Neural cell (in vitro differentiated cells): ENCODE measurements around the gene PRR5. TPM values are rescaled to one million over a fixed set of nuclear protein-coding genes. Genes with fewer than 3 reads are reported as not detected.

Experiments
- H2AFZ ChIP-seq: fragments of 200-600, 300-800 bp; sonication (generic), shearing (Covaris generic); 2 replicates; pipeline ENCODE4 v1.6.0; 2014; ENCODE audit warnings: low read depth, mild to moderate bottlenecking, antibody characterized with exemption, low read length, moderate library complexity
- H3F3A ChIP-seq: fragments of 200-600 bp; shearing (Covaris generic); 2 replicates; pipeline ENCODE4 v1.6.1; 2016; ENCODE audit warnings: mild to moderate bottlenecking, moderate library complexity, mixed read lengths, antibody characterized with exemption, low read length; ENCODE audit not compliant: insufficient read depth, poor library complexity, severe bottlenecking
- H3K27ac ChIP-seq: fragments of 200-600, 300-800 bp; sonication (generic), shearing (Covaris generic); 2 replicates; pipeline ENCODE4 v1.5.1; 2014; ENCODE audit warnings: mild to moderate bottlenecking, low read length, moderate library complexity
- H3K27me3 ChIP-seq: fragments of 300-800, 200-600 bp; sonication (generic), shearing (Covaris generic); 2 replicates; pipeline ENCODE4 v1.6.0; 2014; ENCODE audit warnings: mild to moderate bottlenecking, low read depth, low read length, moderate library complexity; ENCODE audit not compliant: insufficient read depth
- H3K36me3 ChIP-seq: fragments of 300-800, 200-600 bp; sonication (generic), shearing (Covaris generic); 2 replicates; pipeline ENCODE4 v1.5.1; 2014; ENCODE audit warnings: mild to moderate bottlenecking, antibody characterized with exemption, low read length, moderate library complexity; ENCODE audit not compliant: insufficient read depth
- H3K4me2 ChIP-seq: fragments of 300-800, 200-600 bp; sonication (generic), shearing (Covaris generic); 2 replicates; pipeline ENCODE4 v1.6.0; 2014; ENCODE audit warnings: mild to moderate bottlenecking, low read length
- H3K4me3 ChIP-seq: fragments of 300-800, 200-600 bp; sonication (generic), shearing (Covaris generic); 2 replicates; pipeline ENCODE4 v1.5.1; 2014; ENCODE audit warnings: mild to moderate bottlenecking, low read length, moderate library complexity
- H3K79me2 ChIP-seq: fragments of 200-600 bp; shearing (Covaris generic); replicated peaks from 2 replicates; pipeline ENCODE4 v1.6.0; 2014; ENCODE audit warnings: mild to moderate bottlenecking, low read length, moderate library complexity; ENCODE audit not compliant: insufficient read depth
- H3K9ac ChIP-seq: fragments of 300-800, 200-600 bp; sonication (generic), shearing (Covaris generic); 2 replicates; pipeline ENCODE4 v1.6.1; 2016; ENCODE audit warnings: mild to moderate bottlenecking, low read length, mixed read lengths
- H3K9me2 ChIP-seq: fragments of 200-600 bp; shearing (Covaris generic); 2 replicates; pipeline ENCODE4 v1.6.1; 2016; ENCODE audit warnings: mild to moderate bottlenecking, low read length, mixed read lengths; ENCODE audit not compliant: insufficient read depth
- H3K9me3 ChIP-seq: fragments of 200-600, 300-800 bp; sonication (generic), shearing (Covaris generic); 2 replicates; pipeline ENCODE4 v1.6.1; 2016; ENCODE audit warnings: mild to moderate bottlenecking, mixed run types, low read length, moderate library complexity, mixed read lengths
- H4K20me1 ChIP-seq: fragments of 200-600 bp; shearing (Covaris generic); 2 replicates; pipeline ENCODE4 v1.6.1; 2016; ENCODE audit warnings: mild to moderate bottlenecking, mixed run types; ENCODE audit not compliant: insufficient read depth
- EP300 ChIP-seq: fragments of 450-650 bp; conservative IDR thresholded peaks from 2 replicates; pipeline ENCODE4 v1.6.1; 2014; ENCODE audit warnings: antibody characterized with exemption, mild to moderate bottlenecking, moderate library complexity; ENCODE audit not compliant: poor library complexity, severe bottlenecking
- EZH2 ChIP-seq: fragments of 200-600, 300-800 bp; shearing (Covaris generic), sonication (generic); IDR thresholded peaks from 2 replicates; pipeline ENCODE4 v1.6.1; 2014; ENCODE audit warnings: antibody characterized with exemption, low read length, borderline replicate concordance, mild to moderate bottlenecking; ENCODE audit not compliant: insufficient read depth, poor library complexity, severe bottlenecking
- MXI1 ChIP-seq: fragments of 450-650 bp; conservative IDR thresholded peaks from 2 replicates; pipeline ENCODE4 v1.6.1; 2014; ENCODE audit warnings: antibody characterized with exemption, mild to moderate bottlenecking; ENCODE audit not compliant: poor library complexity, severe bottlenecking
- POLR2AphosphoS5 ChIP-seq: IDR thresholded peaks from 2 replicates; pipeline ENCODE4 v1.6.1; 2012
- RAD21 ChIP-seq: fragments of 450-650 bp; conservative IDR thresholded peaks from 2 replicates; pipeline ENCODE4 v1.6.1; 2014; ENCODE audit warnings: antibody characterized with exemption, mild to moderate bottlenecking, moderate library complexity
- SMC3 ChIP-seq: fragments of 450-650 bp; conservative IDR thresholded peaks from 2 replicates; pipeline ENCODE4 v1.6.1; 2014; ENCODE audit warnings: antibody characterized with exemption, mild to moderate bottlenecking, moderate library complexity; ENCODE audit not compliant: poor library complexity
- TAF1 ChIP-seq: IDR thresholded peaks from 2 replicates; pipeline ENCODE4 v1.6.1; 2012; ENCODE audit warnings: low read depth
- polyA plus RNA-seq: library from polyadenylated mRNA; depleted of rRNA; stranded (reverse); fragments of >200 nt; gene quantifications from 2 replicates; pipeline ENCODE4 v1.2.3, GENCODE V29; 2014
- TF ChIP-seq, protein P1 (sequence below): IDR thresholded peaks from 2 replicates; pipeline ENCODE4 v1.6.1; 2012; ENCODE audit warnings: borderline replicate concordance
- TF ChIP-seq, protein P2 (sequence below): fragments of 450-650 bp; IDR thresholded peaks from 2 replicates; pipeline ENCODE4 v1.5.1; 2014; ENCODE audit warnings: antibody characterized with exemption, mild to moderate bottlenecking, moderate library complexity; ENCODE audit not compliant: poor library complexity, severe bottlenecking

PRR5 gene
- polyA plus RNA-seq, 1 donor from 2014 or later = 16.2 TPM

DNA sequence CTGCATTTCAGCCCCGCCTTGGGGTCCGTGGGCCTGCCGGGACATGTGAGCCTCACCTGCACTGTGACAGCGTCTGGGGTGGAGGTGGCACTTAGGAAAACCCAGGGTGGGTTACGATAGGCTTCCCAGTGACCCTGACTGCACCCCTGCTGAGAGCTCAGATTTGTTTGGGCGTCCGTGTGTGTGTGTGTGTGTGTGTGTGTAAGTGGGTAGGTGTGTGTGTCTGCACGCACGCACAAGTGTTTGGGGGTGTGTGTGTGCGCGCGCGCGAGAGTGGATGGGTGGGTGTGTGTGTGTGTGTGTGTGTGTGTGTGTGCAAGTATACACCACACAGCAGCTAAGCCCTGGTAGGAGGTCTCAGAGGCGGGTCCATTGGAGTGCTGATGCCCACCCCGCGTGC, 38.3 kb downstream of the PRR5 start:
- Histone ChIP-seq H3K9ac (no peak overlapping the region), H3K27ac (no peak overlapping the region), H3K36me3 (no peaks in the 10 kb centered on the region), H3K4me2 (no peak overlapping the region), H3K79me2 (no peaks in the 10 kb centered on the region), H4K20me1 (no peaks in the 10 kb centered on the region), H3K9me3 (no peaks in the 10 kb centered on the region), H3K4me3 (no peak overlapping the region), H3K27me3 (no peaks in the 10 kb centered on the region), H3F3A (no peaks in the 10 kb centered on the region), H2AFZ (no peak overlapping the region), H3K9me2 (no peaks in the 10 kb centered on the region)
- no peak for TF ChIP-seq POLR2AphosphoS5
- no peak for TF ChIP-seq EZH2
- no peak for TF ChIP-seq EP300
- TF ChIP-seq, protein P1, sequence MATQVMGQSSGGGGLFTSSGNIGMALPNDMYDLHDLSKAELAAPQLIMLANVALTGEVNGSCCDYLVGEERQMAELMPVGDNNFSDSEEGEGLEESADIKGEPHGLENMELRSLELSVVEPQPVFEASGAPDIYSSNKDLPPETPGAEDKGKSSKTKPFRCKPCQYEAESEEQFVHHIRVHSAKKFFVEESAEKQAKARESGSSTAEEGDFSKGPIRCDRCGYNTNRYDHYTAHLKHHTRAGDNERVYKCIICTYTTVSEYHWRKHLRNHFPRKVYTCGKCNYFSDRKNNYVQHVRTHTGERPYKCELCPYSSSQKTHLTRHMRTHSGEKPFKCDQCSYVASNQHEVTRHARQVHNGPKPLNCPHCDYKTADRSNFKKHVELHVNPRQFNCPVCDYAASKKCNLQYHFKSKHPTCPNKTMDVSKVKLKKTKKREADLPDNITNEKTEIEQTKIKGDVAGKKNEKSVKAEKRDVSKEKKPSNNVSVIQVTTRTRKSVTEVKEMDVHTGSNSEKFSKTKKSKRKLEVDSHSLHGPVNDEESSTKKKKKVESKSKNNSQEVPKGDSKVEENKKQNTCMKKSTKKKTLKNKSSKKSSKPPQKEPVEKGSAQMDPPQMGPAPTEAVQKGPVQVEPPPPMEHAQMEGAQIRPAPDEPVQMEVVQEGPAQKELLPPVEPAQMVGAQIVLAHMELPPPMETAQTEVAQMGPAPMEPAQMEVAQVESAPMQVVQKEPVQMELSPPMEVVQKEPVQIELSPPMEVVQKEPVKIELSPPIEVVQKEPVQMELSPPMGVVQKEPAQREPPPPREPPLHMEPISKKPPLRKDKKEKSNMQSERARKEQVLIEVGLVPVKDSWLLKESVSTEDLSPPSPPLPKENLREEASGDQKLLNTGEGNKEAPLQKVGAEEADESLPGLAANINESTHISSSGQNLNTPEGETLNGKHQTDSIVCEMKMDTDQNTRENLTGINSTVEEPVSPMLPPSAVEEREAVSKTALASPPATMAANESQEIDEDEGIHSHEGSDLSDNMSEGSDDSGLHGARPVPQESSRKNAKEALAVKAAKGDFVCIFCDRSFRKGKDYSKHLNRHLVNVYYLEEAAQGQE = no peak
- TF ChIP-seq TAF1 = no peak
- TF ChIP-seq RAD21 = no peak
- TF ChIP-seq MXI1 = no peak

DNA sequence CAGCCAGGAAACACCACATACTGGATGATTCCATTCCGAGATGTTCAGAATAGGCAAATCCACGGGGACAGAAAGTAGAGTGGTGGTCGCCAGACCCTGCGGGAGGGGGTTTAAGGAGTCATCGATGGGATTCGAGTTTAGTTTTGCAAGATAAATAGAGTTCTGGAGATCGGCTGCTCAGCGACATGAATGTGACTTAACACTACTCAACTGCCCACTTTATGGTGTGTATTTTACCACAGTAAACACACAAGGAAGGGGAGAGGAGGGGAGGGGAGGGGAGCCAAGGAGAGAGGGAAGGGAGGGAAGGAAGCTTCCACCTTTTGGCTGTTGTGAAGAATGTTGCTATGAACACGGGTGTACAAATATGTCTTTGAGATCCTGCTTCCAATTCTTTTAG, 39.9 kb downstream of the PRR5 start:
- H3F3A ChIP-seq = no peaks in the 10 kb centered on the region
- H4K20me1 ChIP-seq = no peaks in the 10 kb centered on the region
- TF ChIP-seq MXI1 (no peak), SMC3 (no peak), POLR2AphosphoS5 (no peak), EP300 (no peak), EZH2 (no peak), TAF1 (no peak)
- TF ChIP-seq, protein P1 = no peak
- TF ChIP-seq, protein P2, sequence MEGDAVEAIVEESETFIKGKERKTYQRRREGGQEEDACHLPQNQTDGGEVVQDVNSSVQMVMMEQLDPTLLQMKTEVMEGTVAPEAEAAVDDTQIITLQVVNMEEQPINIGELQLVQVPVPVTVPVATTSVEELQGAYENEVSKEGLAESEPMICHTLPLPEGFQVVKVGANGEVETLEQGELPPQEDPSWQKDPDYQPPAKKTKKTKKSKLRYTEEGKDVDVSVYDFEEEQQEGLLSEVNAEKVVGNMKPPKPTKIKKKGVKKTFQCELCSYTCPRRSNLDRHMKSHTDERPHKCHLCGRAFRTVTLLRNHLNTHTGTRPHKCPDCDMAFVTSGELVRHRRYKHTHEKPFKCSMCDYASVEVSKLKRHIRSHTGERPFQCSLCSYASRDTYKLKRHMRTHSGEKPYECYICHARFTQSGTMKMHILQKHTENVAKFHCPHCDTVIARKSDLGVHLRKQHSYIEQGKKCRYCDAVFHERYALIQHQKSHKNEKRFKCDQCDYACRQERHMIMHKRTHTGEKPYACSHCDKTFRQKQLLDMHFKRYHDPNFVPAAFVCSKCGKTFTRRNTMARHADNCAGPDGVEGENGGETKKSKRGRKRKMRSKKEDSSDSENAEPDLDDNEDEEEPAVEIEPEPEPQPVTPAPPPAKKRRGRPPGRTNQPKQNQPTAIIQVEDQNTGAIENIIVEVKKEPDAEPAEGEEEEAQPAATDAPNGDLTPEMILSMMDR = no peak
- no peaks in the 10 kb centered on the region for H3K79me2 ChIP-seq
- H3K27me3 ChIP-seq = no peaks in the 10 kb centered on the region
- H3K9me3 ChIP-seq = no peaks in the 10 kb centered on the region
- no peak overlapping the region for H3K4me3 ChIP-seq
- H3K9me2 ChIP-seq = no peaks in the 10 kb centered on the region
- H3K4me2 ChIP-seq = no peak overlapping the region
- no peak overlapping the region for H2AFZ ChIP-seq
- H3K27ac ChIP-seq = no peak overlapping the region
- H3K36me3 ChIP-seq = no peaks in the 10 kb centered on the region
- no peak overlapping the region for H3K9ac ChIP-seq
